Measurements from ENCODE around the gene PIGC.

DNA sequence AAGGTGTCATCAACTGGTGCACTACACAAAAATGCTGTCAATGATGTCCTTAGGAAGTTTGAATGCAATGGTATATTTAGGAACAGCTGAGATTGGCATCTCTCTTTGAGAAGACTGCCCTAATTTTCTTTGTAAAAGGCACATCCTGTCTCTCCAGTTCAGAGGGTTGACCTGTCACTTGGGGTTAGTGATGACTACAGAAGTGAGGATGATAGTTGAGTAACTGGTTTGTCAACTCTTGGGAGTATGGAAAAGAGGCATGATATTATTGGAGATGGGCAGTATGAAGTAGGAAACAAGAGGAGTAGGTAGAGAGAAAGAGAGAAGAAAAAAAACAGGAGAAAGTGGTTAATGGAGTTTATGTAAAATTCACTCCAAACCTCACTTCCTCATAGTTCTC, 40.4 kb upstream of the PIGC start:
- TF ChIP-seq, protein P1, sequence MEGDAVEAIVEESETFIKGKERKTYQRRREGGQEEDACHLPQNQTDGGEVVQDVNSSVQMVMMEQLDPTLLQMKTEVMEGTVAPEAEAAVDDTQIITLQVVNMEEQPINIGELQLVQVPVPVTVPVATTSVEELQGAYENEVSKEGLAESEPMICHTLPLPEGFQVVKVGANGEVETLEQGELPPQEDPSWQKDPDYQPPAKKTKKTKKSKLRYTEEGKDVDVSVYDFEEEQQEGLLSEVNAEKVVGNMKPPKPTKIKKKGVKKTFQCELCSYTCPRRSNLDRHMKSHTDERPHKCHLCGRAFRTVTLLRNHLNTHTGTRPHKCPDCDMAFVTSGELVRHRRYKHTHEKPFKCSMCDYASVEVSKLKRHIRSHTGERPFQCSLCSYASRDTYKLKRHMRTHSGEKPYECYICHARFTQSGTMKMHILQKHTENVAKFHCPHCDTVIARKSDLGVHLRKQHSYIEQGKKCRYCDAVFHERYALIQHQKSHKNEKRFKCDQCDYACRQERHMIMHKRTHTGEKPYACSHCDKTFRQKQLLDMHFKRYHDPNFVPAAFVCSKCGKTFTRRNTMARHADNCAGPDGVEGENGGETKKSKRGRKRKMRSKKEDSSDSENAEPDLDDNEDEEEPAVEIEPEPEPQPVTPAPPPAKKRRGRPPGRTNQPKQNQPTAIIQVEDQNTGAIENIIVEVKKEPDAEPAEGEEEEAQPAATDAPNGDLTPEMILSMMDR (conservative IDR thresholded peaks at IDR 0.05) = no peak
- TF ChIP-seq ZFX (IDR thresholded peaks at IDR 0.05) = no peak
